Kidney capillary endothelial cell (primary cell): Measurements from ENCODE around the gene NCF2.

Experiments
- DNase-seq: peaks from one replicate; pipeline ENCODE4 v3.0.0-alpha.2; 2018; ENCODE audit warnings: low spot score

The NCF2 gene

GRCh38 chr1:183611021-183611420, 20.8 kb upstream of the NCF2 start:
- no peak for DNase-seq

GRCh38 chr1:183609759-183610452, 19.6 kb upstream of the NCF2 start:
- DNase-seq = no peak

- DNase-seq = peak; percentile 67
These were observed 19.1 kb upstream of the NCF2 start for GRCh38 chr1:183609313-183609712.

GRCh38 chr1:183607322-183607980, 17.2 kb upstream of the NCF2 start:
- DNase-seq = no peak

GRCh38 chr1:183605904-183606303, 15.6 kb upstream of the NCF2 start:
- DNase-seq = no peak

- no peak for DNase-seq
These were observed 14.6 kb upstream of the NCF2 start for GRCh38 chr1:183604815-183605214.

- no peak for DNase-seq
These were observed 14.0 kb upstream of the NCF2 start for GRCh38 chr1:183604038-183604808.

GRCh38 chr1:183602510-183602909, 12.3 kb upstream of the NCF2 start:
- no peak for DNase-seq

GRCh38 chr1:183600634-183601033, 10.4 kb upstream of the NCF2 start:
- no peak for DNase-seq

GRCh38 chr1:183600136-183600535, 9.9 kb upstream of the NCF2 start:
- no peak for DNase-seq

- DNase-seq = no peak
These were observed 8.1 kb upstream of the NCF2 start for GRCh38 chr1:183598386-183598785.

- DNase-seq = no peak
These were observed 7.5 kb upstream of the NCF2 start for GRCh38 chr1:183597656-183598347.

GRCh38 chr1:183596500-183596899, 6.2 kb upstream of the NCF2 start:
- no peak for DNase-seq

GRCh38 chr1:183595537-183595936, 5.3 kb upstream of the NCF2 start:
- no peak for DNase-seq

GRCh38 chr1:183593356-183593755, 3.1 kb upstream of the NCF2 start:
- DNase-seq = no peak

- DNase-seq = no peak
These were observed 2.5 kb upstream of the NCF2 start for GRCh38 chr1:183592733-183593132.

- no peak for DNase-seq
These were observed 400 bp downstream of the NCF2 start for GRCh38 chr1:183589874-183590243.

GRCh38 chr1:183589384-183589783, 875 bp downstream of the NCF2 start:
- DNase-seq = no peak

- no peak for DNase-seq
These were observed 1.4 kb downstream of the NCF2 start for GRCh38 chr1:183588827-183589226.

- DNase-seq = no peak
These were observed 3.3 kb downstream of the NCF2 start for GRCh38 chr1:183586926-183587325.

GRCh38 chr1:183586455-183586854, 3.8 kb downstream of the NCF2 start:
- DNase-seq = no peak

- no peak for DNase-seq
These were observed 5.2 kb downstream of the NCF2 start for GRCh38 chr1:183585038-183585437.

GRCh38 chr1:183584147-183584546, 6.1 kb downstream of the NCF2 start:
- no peak for DNase-seq
